ENCODE data around the gene LLGL1. TPM values are rescaled to one million over a fixed set of nuclear protein-coding genes. Genes with fewer than 3 reads are reported as not detected.
A peak's percentile ranks its signal among the peaks of the same experiment; 100 is the strongest.

The LLGL1 gene
- total RNA-seq, 1 experiment from 2014 or later: 30.2 TPM

GRCh38 chr17:18217412-18218015, 7.9 kb upstream of the LLGL1 start:
- no peaks in the 10 kb centered on the region for H3K36me3 ChIP-seq (ENCODE audit: insufficient read depth, low read length, poor library complexity, severe bottlenecking)
- intact Hi-C loops (cut with micrococcal nuclease; ENCODE audit: unreplicated experiment): loop anchor here (2.0 kb wide), 1 partner anchor 33 kb away; no protein-coding TSS in a partner anchor
- POLR2A ChIA-PET (ENCODE audit: low non-redundant PET): no interaction called here
- BruUV-seq (replicated peaks): no TSS peak
- H3K27me3 ChIP-seq (replicated peaks; ENCODE audit: insufficient read depth, low read depth, low read length, poor library complexity): no peaks in the 10 kb centered on the region
- H3K27ac ChIP-seq (ENCODE audit: low read depth, low read length, poor library complexity, severe bottlenecking): no peak overlapping the region
- H3K4me1 ChIP-seq (ENCODE audit: insufficient read depth, low read length, poor library complexity, severe bottlenecking): no peaks in the 10 kb centered on the region
- no peak for TF ChIP-seq EZH2 (IDR thresholded peaks at IDR 0.05; ENCODE audit: borderline replicate concordance, low read depth, low read length, poor library complexity, severe bottlenecking)
- peak; percentile 91 for TF ChIP-seq CTCF (conservative IDR thresholded peaks at IDR 0.05; ENCODE audit: low read depth, low read length)
- peak; percentile 66 for DNase-seq (ENCODE audit: low spot score)
- CTCF ChIA-PET: interaction anchor here (0.7 kb wide), 2 partner anchors 18 to 1192 kb away, joined by 5 to 7 read pairs; no protein-coding TSS in a partner anchor
- no peaks in the 10 kb centered on the region for H3K9me3 ChIP-seq (ENCODE audit: low read depth, low read length, poor library complexity, severe bottlenecking)
- no peak overlapping the region for H3K4me3 ChIP-seq (ENCODE audit: low read depth, low read length, poor library complexity, severe bottlenecking)

- no peak for DNase-seq (ENCODE audit: low spot score)
- no TSS peak for BruUV-seq (replicated peaks)
- Histone ChIP-seq H3K27me3 (replicated peaks; ENCODE audit: insufficient read depth, low read depth, low read length, poor library complexity) (no peaks in the 10 kb centered on the region), H3K27ac (ENCODE audit: low read depth, low read length, poor library complexity, severe bottlenecking) (no peak overlapping the region), H3K4me1 (ENCODE audit: insufficient read depth, low read length, poor library complexity, severe bottlenecking) (no peaks in the 10 kb centered on the region), H3K4me3 (ENCODE audit: low read depth, low read length, poor library complexity, severe bottlenecking) (no peak overlapping the region), H3K36me3 (ENCODE audit: insufficient read depth, low read length, poor library complexity, severe bottlenecking) (no peaks in the 10 kb centered on the region), H3K9me3 (ENCODE audit: low read depth, low read length, poor library complexity, severe bottlenecking) (no peaks in the 10 kb centered on the region)
- TF ChIP-seq CTCF (conservative IDR thresholded peaks at IDR 0.05; ENCODE audit: low read depth, low read length) (no peak), EZH2 (IDR thresholded peaks at IDR 0.05; ENCODE audit: borderline replicate concordance, low read depth, low read length, poor library complexity, severe bottlenecking) (no peak)
- CTCF ChIA-PET: interaction anchor here (1.0 kb wide), 1 partner anchor 78 kb away, joined by 5 read pairs; no protein-coding TSS in a partner anchor
- POLR2A ChIA-PET (ENCODE audit: low non-redundant PET): no interaction called here
- intact Hi-C loops (cut with micrococcal nuclease; ENCODE audit: unreplicated experiment): no loop called here
These were observed 6.5 kb upstream of the LLGL1 start for GRCh38 chr17:18218756-18219415.

- H3K4me3 ChIP-seq (ENCODE audit: low read depth, low read length, poor library complexity, severe bottlenecking): no peak overlapping the region
- CTCF ChIA-PET: interaction anchor here (0.5 kb wide), 1 partner anchor 117 kb away, joined by 8 read pairs; no protein-coding TSS in a partner anchor
- POLR2A ChIA-PET (ENCODE audit: low non-redundant PET): no interaction called here
- intact Hi-C loops (cut with micrococcal nuclease; ENCODE audit: unreplicated experiment): no loop called here
- BruUV-seq (replicated peaks): no TSS peak
- H3K9me3 ChIP-seq (ENCODE audit: low read depth, low read length, poor library complexity, severe bottlenecking): no peaks in the 10 kb centered on the region
- no peak for DNase-seq (ENCODE audit: low spot score)
- peaks cover 6% of the 10 kb centered on the region for H3K4me1 ChIP-seq (ENCODE audit: insufficient read depth, low read length, poor library complexity, severe bottlenecking)
- no peak overlapping the region for H3K27ac ChIP-seq (ENCODE audit: low read depth, low read length, poor library complexity, severe bottlenecking)
- no peak for TF ChIP-seq CTCF (conservative IDR thresholded peaks at IDR 0.05; ENCODE audit: low read depth, low read length)
- no peak for TF ChIP-seq EZH2 (IDR thresholded peaks at IDR 0.05; ENCODE audit: borderline replicate concordance, low read depth, low read length, poor library complexity, severe bottlenecking)
- no peaks in the 10 kb centered on the region for H3K27me3 ChIP-seq (replicated peaks; ENCODE audit: insufficient read depth, low read depth, low read length, poor library complexity)
- no peaks in the 10 kb centered on the region for H3K36me3 ChIP-seq (ENCODE audit: insufficient read depth, low read length, poor library complexity, severe bottlenecking)
These were observed 1.4 kb upstream of the LLGL1 start for GRCh38 chr17:18224053-18224386.
